Retina (tissue), 1 donor: ENCODE results near the gene NUMB.

Experiments
- DNase-seq: peaks from one replicate; pipeline ENCODE4 v3.0.0-alpha.2; 2016

NUMB gene

GRCh38 chr14:73283608-73284379, 174.6 kb downstream of the NUMB start:
- peak; percentile 47 for DNase-seq

GRCh38 chr14:73280903-73281302, 177.4 kb downstream of the NUMB start:
- no peak for DNase-seq

- DNase-seq, result no peak
Measured at GRCh38 chr14:73277376-73277775, 181.0 kb downstream of the NUMB start.

- DNase-seq, result no peak
Measured at GRCh38 chr14:73276836-73277235, 181.5 kb downstream of the NUMB start.

GRCh38 chr14:73273799-73274198, 184.5 kb downstream of the NUMB start:
- no peak for DNase-seq

GRCh38 chr14:73272393-73272792, 186.0 kb downstream of the NUMB start:
- no peak for DNase-seq

GRCh38 chr14:73269729-73270531, 188.4 kb downstream of the NUMB start:
- DNase-seq, result peak; percentile 76

GRCh38 chr14:73267474-73267873, 190.9 kb downstream of the NUMB start:
- DNase-seq, result no peak

GRCh38 chr14:73266317-73266716, 192.0 kb downstream of the NUMB start:
- no peak for DNase-seq

GRCh38 chr14:73265721-73266046, 192.7 kb downstream of the NUMB start:
- no peak for DNase-seq

GRCh38 chr14:73264885-73265720, 193.2 kb downstream of the NUMB start:
- DNase-seq, result no peak

- DNase-seq, result no peak
Measured at GRCh38 chr14:73264080-73264884, 194.1 kb downstream of the NUMB start.

GRCh38 chr14:73263606-73264005, 194.7 kb downstream of the NUMB start:
- DNase-seq, result no peak

GRCh38 chr14:73262427-73263183, 195.7 kb downstream of the NUMB start:
- DNase-seq, result no peak

- no peak for DNase-seq
Measured at GRCh38 chr14:73261520-73262426, 196.6 kb downstream of the NUMB start.

GRCh38 chr14:73261075-73261474, 197.3 kb downstream of the NUMB start:
- peak; percentile 40 for DNase-seq

GRCh38 chr14:73260574-73260973, 197.8 kb downstream of the NUMB start:
- DNase-seq, result no peak

- no peak for DNase-seq
Measured at GRCh38 chr14:73259837-73260236, 198.5 kb downstream of the NUMB start.

- DNase-seq, result no peak
Measured at GRCh38 chr14:73258845-73259611, 199.3 kb downstream of the NUMB start.

- no peak for DNase-seq
Measured at GRCh38 chr14:73258076-73258475, 200.3 kb downstream of the NUMB start.
